A673 (cell line): ENCODE measurements around the gene RIC8B. TPM values are rescaled to one million over a fixed set of nuclear protein-coding genes. Genes with fewer than 3 reads are reported as not detected.

ENCODE experiments used
- BruUV-seq: library from RNA; stranded (reverse); fragments of 400-500 nt; replicated peaks from 2 replicates; lab custom pipeline; 2021; lab: Mats Ljungman, UMichigan
- CTCF ChIA-PET: fragments of 300-600 bp; sonication (Branson Sonifier 250); formaldehyde crosslinking; loops from one replicate; lab custom pipeline; 2022; ENCODE audit warnings: antibody characterized with exemption; lab: Charles Lee
- POLR2A ChIA-PET: fragments of 300-600 bp; sonication (Branson Sonifier 250); formaldehyde crosslinking; loops from one replicate; lab custom pipeline; 2022; ENCODE audit warnings: antibody characterized with exemption; ENCODE audit not compliant: low non-redundant PET; lab: Charles Lee
- DNase-seq: peaks from one replicate; pipeline ENCODE4 v3.0.0-alpha.2; 2015; ENCODE audit warnings: low spot score
- H3K27ac ChIP-seq: fragments of 200-600 bp; sonication (generic); 2 replicates; pipeline ENCODE4 v1.5.1; 2016; ENCODE audit warnings: mixed run types, low read depth, mild to moderate bottlenecking, mixed read lengths, antibody characterized with exemption, low read length; ENCODE audit not compliant: poor library complexity, severe bottlenecking
- H3K27me3 ChIP-seq: fragments of 200-600 bp; sonication (generic); replicated peaks from 2 replicates; pipeline ENCODE4 v1.6.1; 2017; ENCODE audit warnings: mixed run types, low read depth, mild to moderate bottlenecking, mixed read lengths, antibody characterized with exemption, low read length; ENCODE audit not compliant: insufficient read depth, poor library complexity
- H3K36me3 ChIP-seq: fragments of 200-600 bp; sonication (generic); 2 replicates; pipeline ENCODE4 v1.6.1; 2016; ENCODE audit warnings: mixed run types, mild to moderate bottlenecking, mixed read lengths, antibody characterized with exemption, low read length; ENCODE audit not compliant: insufficient read depth, poor library complexity, severe bottlenecking
- H3K4me1 ChIP-seq: fragments of 200-600 bp; sonication (generic); 2 replicates; pipeline ENCODE4 v1.6.1; 2017; ENCODE audit warnings: mixed run types, mild to moderate bottlenecking, mixed read lengths, antibody characterized with exemption, low read length; ENCODE audit not compliant: insufficient read depth, poor library complexity, severe bottlenecking
- H3K4me3 ChIP-seq: fragments of 200-600 bp; sonication (generic); 2 replicates; pipeline ENCODE4 v1.5.1; 2016; ENCODE audit warnings: low read depth, mixed run types, mild to moderate bottlenecking, mixed read lengths, low read length; ENCODE audit not compliant: poor library complexity, severe bottlenecking
- H3K9me3 ChIP-seq: fragments of 200-600 bp; sonication (generic); 2 replicates; pipeline ENCODE4 v1.6.1; 2016; ENCODE audit warnings: mixed run types, low read depth, mild to moderate bottlenecking, mixed read lengths, antibody characterized with exemption, low read length; ENCODE audit not compliant: poor library complexity, severe bottlenecking
- CTCF ChIP-seq: fragments of 300-800, 200-600 bp; sonication (generic); conservative IDR thresholded peaks from 2 replicates; pipeline ENCODE4 v1.5.1; 2017; ENCODE audit warnings: low read depth, mild to moderate bottlenecking, antibody characterized with exemption, low read length, moderate library complexity, mixed read lengths
- EZH2 ChIP-seq: fragments of 200-600 bp; sonication (generic); IDR thresholded peaks from 2 replicates; pipeline ENCODE4 v1.6.1; 2017; ENCODE audit warnings: borderline replicate concordance, low read depth, mild to moderate bottlenecking, mixed read lengths, antibody characterized with exemption, low read length; ENCODE audit not compliant: poor library complexity, severe bottlenecking
- intact Hi-C: fragments of 100-400 bp; cut with micrococcal nuclease; formaldehyde crosslinking; loops from one replicate; pipeline ENCODE4 v1.10.0; 2022; ENCODE audit not compliant: unreplicated experiment
- total RNA-seq: library from RNA; stranded (reverse); gene quantifications from 2 replicates; pipeline ENCODE4 v1.2.3, GENCODE V29; 2021

RIC8B gene
- total RNA-seq, 1 experiment from 2014 or later: 21.3 TPM

GRCh38 chr12:106801830-106802533 lies 27.5 kb downstream of the RIC8B start:
- no peak overlapping the region for H3K4me3 ChIP-seq
- no peaks in the 10 kb centered on the region for H3K27me3 ChIP-seq
- peaks cover 4% of the 10 kb centered on the region for H3K4me1 ChIP-seq
- no peak overlapping the region for H3K27ac ChIP-seq
- H3K36me3 ChIP-seq: no peaks in the 10 kb centered on the region
- no peak for DNase-seq
- intact Hi-C loops: no loop called here
- H3K9me3 ChIP-seq: no peaks in the 10 kb centered on the region
- BruUV-seq: no TSS peak
- CTCF ChIA-PET: no interaction called here
- TF ChIP-seq EZH2 (no peak), CTCF (no peak)
- POLR2A ChIA-PET: no interaction called here

DNA sequence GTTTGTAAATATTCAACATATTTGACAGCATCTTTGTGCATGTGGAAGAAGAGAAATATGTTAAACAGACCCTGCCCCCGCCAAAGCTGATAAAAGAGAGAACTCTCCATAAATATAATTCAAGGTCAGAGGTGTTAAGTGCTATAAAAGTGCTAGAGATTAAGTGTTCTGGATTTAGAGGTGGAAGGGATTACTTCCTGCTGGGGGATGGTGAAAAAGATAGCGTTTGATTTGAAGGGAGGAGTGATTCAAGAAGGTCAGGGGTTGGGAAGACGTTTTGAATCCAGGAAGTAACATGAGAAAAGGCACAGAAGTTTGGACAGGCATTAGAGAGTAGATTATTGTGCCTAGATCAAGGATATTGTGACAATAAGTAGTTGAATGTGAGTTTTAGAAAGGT lies 30.2 kb downstream of the RIC8B start:
- Histone ChIP-seq H3K4me1 (peaks cover 4% of the 10 kb centered on the region), H3K36me3 (no peaks in the 10 kb centered on the region), H3K27me3 (no peaks in the 10 kb centered on the region), H3K4me3 (no peak overlapping the region), H3K9me3 (no peaks in the 10 kb centered on the region), H3K27ac (no peak overlapping the region)
- no peak for TF ChIP-seq CTCF
- TF ChIP-seq EZH2: no peak
- BruUV-seq: no TSS peak
- DNase-seq: no peak
- ChIA-PET POLR2A (no interaction called here), CTCF (no interaction called here)
- intact Hi-C loops: no loop called here

DNA sequence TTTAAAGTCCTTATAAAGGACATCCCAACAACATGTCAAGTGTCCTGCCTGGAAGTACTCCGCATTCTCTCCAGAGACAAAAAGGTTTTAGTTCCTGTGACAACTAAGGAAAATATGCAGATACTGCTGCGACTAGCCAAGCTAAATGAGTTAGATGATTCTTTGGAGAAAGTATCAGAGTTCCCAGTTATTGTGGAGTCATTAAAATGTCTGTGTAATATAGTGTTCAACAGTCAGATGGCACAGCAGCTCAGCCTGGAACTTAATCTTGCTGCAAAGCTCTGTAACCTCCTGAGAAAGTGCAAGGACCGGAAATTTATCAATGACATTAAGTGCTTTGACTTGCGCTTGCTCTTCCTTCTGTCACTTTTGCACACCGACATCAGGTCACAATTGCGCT lies 40.2 kb downstream of the RIC8B start:
- no peaks in the 10 kb centered on the region for H3K4me1 ChIP-seq
- CTCF ChIA-PET: interaction anchor here (0.6 kb wide), 1 partner anchor 1484 kb away, joined by 3 read pairs; no protein-coding TSS in a partner anchor
- TF ChIP-seq EZH2 (no peak), CTCF (no peak)
- no peaks in the 10 kb centered on the region for H3K27me3 ChIP-seq
- no peak for DNase-seq
- BruUV-seq: TSS peak; percentile 9
- peaks cover 6% of the 10 kb centered on the region for H3K36me3 ChIP-seq
- intact Hi-C loops: no loop called here
- no peaks in the 10 kb centered on the region for H3K9me3 ChIP-seq
- H3K4me3 ChIP-seq: no peak overlapping the region
- POLR2A ChIA-PET: no interaction called here
- H3K27ac ChIP-seq: no peak overlapping the region
